HL-60 (cell line): ENCODE data around the gene COL16A1.
A peak's percentile ranks its signal among the peaks of the same experiment; 100 is the strongest.

ENCODE experiments used
- DNase-seq, 2 experiments: peaks; one replicate each; pipeline ENCODE4 v3.0.0-alpha.2; 2010 to 2020; ENCODE audit warnings: low read depth in 1 of 2, low spot score in 1 of 2
- H3K27ac ChIP-seq: fragments of 250-450 bp; sonication (Bioruptor Pico); replicated peaks from 2 replicates; pipeline ENCODE4 v1.5.1; 2020; ENCODE audit warnings: mild to moderate bottlenecking, moderate library complexity
- H3K27me3 ChIP-seq: fragments of 250-450 bp; sonication (Bioruptor Pico); 2 replicates; pipeline ENCODE4 v1.5.1; 2021; ENCODE audit warnings: mild to moderate bottlenecking, moderate library complexity; ENCODE audit not compliant: insufficient read depth, poor library complexity, severe bottlenecking
- H3K4me3 ChIP-seq: replicated peaks from 2 replicates; pipeline ENCODE4 v1.5.1; 2011; ENCODE audit warnings: mild to moderate bottlenecking, control low read depth, low read length; ENCODE audit not compliant: insufficient read depth
- GABPA ChIP-seq: IDR thresholded peaks from 2 replicates; pipeline ENCODE4 v1.6.1; 2012; ENCODE audit warnings: low read depth
- POLR2AphosphoS5 ChIP-seq: IDR thresholded peaks from 2 replicates; pipeline ENCODE4 v1.6.1; 2012; ENCODE audit warnings: low read depth
- SPI1 ChIP-seq: IDR thresholded peaks from 2 replicates; pipeline ENCODE4 v1.6.1; 2012; ENCODE audit warnings: low read depth, mild to moderate bottlenecking, borderline replicate concordance
- TF ChIP-seq, protein P1 (sequence below): IDR thresholded peaks from one replicate; pipeline ENCODE4 v1.5.1; 2011; ENCODE audit warnings: low read length, control low read depth, inconsistent platforms; ENCODE audit not compliant: insufficient read depth
- TF ChIP-seq, protein P2 (sequence below): IDR thresholded peaks from 2 replicates; pipeline ENCODE4 v1.6.1; 2012; ENCODE audit warnings: low read depth; ENCODE audit not compliant: insufficient replicate concordance

COL16A1 gene

DNA sequence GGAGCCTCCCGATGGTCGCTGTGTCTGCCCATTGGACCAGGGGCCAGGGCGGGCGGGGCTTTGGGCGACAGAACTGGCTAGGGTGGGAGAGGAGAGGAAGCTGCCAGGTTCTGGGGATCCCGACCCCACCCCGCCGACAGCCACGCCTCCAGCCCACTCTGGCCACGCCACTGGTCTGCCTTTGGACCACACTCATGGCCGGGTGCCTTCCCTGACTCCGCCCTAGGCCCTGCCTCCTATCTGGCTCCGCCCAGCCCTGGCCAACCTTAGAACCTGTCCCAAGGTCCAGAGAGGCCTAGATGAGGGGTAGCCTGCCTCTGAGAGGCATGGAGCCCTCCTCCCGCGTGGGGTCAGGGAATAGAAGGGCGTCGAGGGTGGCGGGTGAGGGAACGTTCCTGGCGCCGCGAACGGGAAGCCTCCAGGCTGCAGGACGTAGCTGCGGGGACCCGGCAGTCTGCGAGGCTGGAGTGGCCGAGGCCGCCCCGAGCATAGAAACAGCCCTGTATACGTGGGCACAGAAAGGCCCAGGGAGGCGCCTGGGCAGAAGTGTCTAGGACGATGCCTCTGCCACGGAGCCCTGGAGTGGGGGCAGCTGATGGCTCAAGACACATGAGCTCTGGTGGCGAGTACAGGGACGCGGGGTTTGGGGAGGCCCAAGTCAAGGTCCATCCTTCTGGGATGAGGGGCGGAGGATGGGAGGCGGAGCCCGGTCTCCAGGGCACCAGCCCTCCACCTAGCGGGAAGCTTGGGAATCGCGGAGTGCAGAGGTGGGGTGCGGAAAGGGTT lies 11.5 kb upstream of the COL16A1 start:
- no peak for TF ChIP-seq POLR2AphosphoS5
- TF ChIP-seq, protein P1, sequence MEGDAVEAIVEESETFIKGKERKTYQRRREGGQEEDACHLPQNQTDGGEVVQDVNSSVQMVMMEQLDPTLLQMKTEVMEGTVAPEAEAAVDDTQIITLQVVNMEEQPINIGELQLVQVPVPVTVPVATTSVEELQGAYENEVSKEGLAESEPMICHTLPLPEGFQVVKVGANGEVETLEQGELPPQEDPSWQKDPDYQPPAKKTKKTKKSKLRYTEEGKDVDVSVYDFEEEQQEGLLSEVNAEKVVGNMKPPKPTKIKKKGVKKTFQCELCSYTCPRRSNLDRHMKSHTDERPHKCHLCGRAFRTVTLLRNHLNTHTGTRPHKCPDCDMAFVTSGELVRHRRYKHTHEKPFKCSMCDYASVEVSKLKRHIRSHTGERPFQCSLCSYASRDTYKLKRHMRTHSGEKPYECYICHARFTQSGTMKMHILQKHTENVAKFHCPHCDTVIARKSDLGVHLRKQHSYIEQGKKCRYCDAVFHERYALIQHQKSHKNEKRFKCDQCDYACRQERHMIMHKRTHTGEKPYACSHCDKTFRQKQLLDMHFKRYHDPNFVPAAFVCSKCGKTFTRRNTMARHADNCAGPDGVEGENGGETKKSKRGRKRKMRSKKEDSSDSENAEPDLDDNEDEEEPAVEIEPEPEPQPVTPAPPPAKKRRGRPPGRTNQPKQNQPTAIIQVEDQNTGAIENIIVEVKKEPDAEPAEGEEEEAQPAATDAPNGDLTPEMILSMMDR, result peak; percentile 29
- H3K4me3 ChIP-seq, result no peak overlapping the region
- no peak overlapping the region for H3K27ac ChIP-seq
- peak in 1 of 2 experiments; percentile 14 for DNase-seq
- H3K27me3 ChIP-seq, result peaks cover 43% of the 10 kb centered on the region

DNA sequence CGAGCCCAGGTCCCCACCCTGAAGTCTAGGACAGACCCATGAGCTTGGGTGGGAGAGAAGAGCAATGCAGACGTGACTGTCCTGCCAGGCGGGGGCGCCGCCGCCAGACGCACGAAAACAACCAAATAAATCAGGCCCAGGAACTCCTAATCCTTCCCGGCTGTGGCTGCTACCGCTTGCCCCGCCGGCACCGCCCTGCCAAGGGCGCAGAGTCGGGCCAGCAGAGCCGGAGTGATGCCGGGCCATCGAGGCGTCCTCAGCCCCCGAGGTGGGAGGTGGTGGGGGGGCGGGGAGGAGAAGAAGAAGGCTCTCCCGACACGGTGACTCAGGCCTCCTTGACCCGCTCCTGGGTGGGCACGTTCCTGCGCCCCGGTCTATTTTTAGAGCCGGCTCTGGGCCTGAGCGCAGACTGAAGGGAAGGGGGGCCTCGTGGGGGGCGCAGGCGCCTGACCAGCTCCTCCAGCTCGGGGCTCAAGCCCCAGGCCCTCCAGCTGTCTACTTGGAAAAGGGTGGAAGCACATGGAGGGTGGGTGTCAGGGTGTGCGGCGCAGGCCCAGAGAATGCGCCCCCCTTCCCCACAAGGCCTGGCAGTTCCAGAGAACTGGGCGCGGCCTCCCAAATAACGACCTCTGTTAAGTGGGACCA lies 10.7 kb upstream of the COL16A1 start:
- TF ChIP-seq SPI1 (no peak), GABPA (no peak), POLR2AphosphoS5 (no peak)
- TF ChIP-seq, protein P2, sequence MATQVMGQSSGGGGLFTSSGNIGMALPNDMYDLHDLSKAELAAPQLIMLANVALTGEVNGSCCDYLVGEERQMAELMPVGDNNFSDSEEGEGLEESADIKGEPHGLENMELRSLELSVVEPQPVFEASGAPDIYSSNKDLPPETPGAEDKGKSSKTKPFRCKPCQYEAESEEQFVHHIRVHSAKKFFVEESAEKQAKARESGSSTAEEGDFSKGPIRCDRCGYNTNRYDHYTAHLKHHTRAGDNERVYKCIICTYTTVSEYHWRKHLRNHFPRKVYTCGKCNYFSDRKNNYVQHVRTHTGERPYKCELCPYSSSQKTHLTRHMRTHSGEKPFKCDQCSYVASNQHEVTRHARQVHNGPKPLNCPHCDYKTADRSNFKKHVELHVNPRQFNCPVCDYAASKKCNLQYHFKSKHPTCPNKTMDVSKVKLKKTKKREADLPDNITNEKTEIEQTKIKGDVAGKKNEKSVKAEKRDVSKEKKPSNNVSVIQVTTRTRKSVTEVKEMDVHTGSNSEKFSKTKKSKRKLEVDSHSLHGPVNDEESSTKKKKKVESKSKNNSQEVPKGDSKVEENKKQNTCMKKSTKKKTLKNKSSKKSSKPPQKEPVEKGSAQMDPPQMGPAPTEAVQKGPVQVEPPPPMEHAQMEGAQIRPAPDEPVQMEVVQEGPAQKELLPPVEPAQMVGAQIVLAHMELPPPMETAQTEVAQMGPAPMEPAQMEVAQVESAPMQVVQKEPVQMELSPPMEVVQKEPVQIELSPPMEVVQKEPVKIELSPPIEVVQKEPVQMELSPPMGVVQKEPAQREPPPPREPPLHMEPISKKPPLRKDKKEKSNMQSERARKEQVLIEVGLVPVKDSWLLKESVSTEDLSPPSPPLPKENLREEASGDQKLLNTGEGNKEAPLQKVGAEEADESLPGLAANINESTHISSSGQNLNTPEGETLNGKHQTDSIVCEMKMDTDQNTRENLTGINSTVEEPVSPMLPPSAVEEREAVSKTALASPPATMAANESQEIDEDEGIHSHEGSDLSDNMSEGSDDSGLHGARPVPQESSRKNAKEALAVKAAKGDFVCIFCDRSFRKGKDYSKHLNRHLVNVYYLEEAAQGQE, result no peak
- TF ChIP-seq, protein P1, result peak; percentile 4
- Histone ChIP-seq H3K27ac (no peak overlapping the region), H3K27me3 (peaks cover 43% of the 10 kb centered on the region), H3K4me3 (no peak overlapping the region)
- peak in 1 of 2 experiments; percentile 25 for DNase-seq

DNA sequence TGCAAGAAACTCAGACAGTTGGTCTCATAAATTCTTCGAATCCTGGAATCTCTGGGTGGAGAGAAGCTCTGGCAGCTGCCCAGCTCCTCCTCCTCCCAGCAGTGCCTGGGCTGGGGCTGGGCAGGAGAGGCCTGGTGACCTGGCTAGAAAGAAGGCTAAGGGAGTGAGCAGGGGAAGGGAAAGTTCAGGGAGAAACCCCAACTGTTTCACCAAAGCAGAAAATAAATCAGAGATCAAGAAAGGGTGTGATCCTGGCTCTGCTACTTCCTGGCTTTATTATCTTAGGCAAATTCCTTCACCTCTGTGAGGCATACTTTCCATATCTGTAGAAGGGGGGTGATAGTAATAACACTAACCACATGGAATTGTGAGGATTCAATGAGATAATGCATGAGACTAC lies 8.8 kb upstream of the COL16A1 start:
- DNase-seq, result no peak
- TF ChIP-seq, protein P2, result no peak
- TF ChIP-seq GABPA (no peak), POLR2AphosphoS5 (no peak), SPI1 (no peak)
- TF ChIP-seq, protein P1, result no peak
- H3K27ac ChIP-seq, result no peak overlapping the region
- no peak overlapping the region for H3K4me3 ChIP-seq
- H3K27me3 ChIP-seq, result peaks cover 50% of the 10 kb centered on the region
